Glutamatergic neuron (in vitro differentiated cells): Measurements from ENCODE around the gene CXCR4. TPM values are rescaled to one million over a fixed set of nuclear protein-coding genes. Genes with fewer than 3 reads are reported as not detected.

Experiments
- DNase-seq: peaks from one replicate; pipeline ENCODE4 v3.0.0; 2022
- H3K27ac Mint-ChIP-seq: one replicate; pipeline ENCODE4 v1.8.0; 2020; ENCODE audit warnings: mild to moderate bottlenecking, mixed read lengths, inconsistent platforms; ENCODE audit not compliant: unreplicated experiment
- H3K27me3 Mint-ChIP-seq: one replicate; pipeline ENCODE4 v1.8.0; 2020; ENCODE audit warnings: mild to moderate bottlenecking, moderate library complexity, mixed read lengths, inconsistent platforms; ENCODE audit not compliant: unreplicated experiment
- H3K36me3 Mint-ChIP-seq: one replicate; pipeline ENCODE4 v1.8.0; 2020; ENCODE audit warnings: mild to moderate bottlenecking, mixed read lengths, inconsistent platforms; ENCODE audit not compliant: unreplicated experiment
- H3K4me1 Mint-ChIP-seq: one replicate; pipeline ENCODE4 v1.8.0; 2020; ENCODE audit warnings: mild to moderate bottlenecking, low read depth, mixed read lengths, inconsistent platforms; ENCODE audit not compliant: unreplicated experiment
- H3K4me3 Mint-ChIP-seq: one replicate; pipeline ENCODE4 v1.8.0; 2020; ENCODE audit warnings: mild to moderate bottlenecking, mixed read lengths, inconsistent platforms; ENCODE audit not compliant: unreplicated experiment
- H3K9me3 Mint-ChIP-seq: one replicate; pipeline ENCODE4 v1.8.0; 2020; ENCODE audit warnings: mild to moderate bottlenecking, moderate library complexity, mixed read lengths, inconsistent platforms; ENCODE audit not compliant: unreplicated experiment
- CTCF ChIP-seq: fragments of 200-600 bp; sonication (generic); IDR thresholded peaks from one replicate; pipeline ENCODE4 v1.5.0; 2021; ENCODE audit not compliant: partially characterized antibody, unreplicated experiment
- total RNA-seq: library from RNA; stranded (reverse); fragmentation: NEBNext Ultra II Directional; extraction: Animal tissue kit (Norgen Biotek cat#: 25700); gene quantifications from one replicate; pipeline ENCODE4 v1.2.1, GENCODE V29; 2021; ENCODE audit not compliant: unreplicated experiment

Gene CXCR4
- total RNA-seq, 1 donor from 2014 or later: 215 TPM

- Mint-ChIP-seq H3K27ac (no peak overlapping the region), H3K4me1 (peaks cover 11% of the 10 kb centered on the region), H3K36me3 (peaks cover 15% of the 10 kb centered on the region), H3K4me3 (no peak overlapping the region), H3K9me3 (peaks cover 7% of the 10 kb centered on the region), H3K27me3 (no peaks in the 10 kb centered on the region)
- no peak for TF ChIP-seq CTCF
- DNase-seq: no peak
Measured at GRCh38 chr2:136070913-136071312, 47.0 kb downstream of the CXCR4 start.

GRCh38 chr2:136069773-136070172 is 48.2 kb downstream of the CXCR4 start:
- Mint-ChIP-seq H3K36me3 (peaks cover 15% of the 10 kb centered on the region), H3K27ac (no peak overlapping the region), H3K4me1 (peaks cover 18% of the 10 kb centered on the region), H3K4me3 (no peak overlapping the region), H3K27me3 (peaks cover 2% of the 10 kb centered on the region), H3K9me3 (peaks cover 10% of the 10 kb centered on the region)
- no peak for DNase-seq
- no peak for TF ChIP-seq CTCF

GRCh38 chr2:136068581-136069227 is 49.2 kb downstream of the CXCR4 start:
- peaks cover 10% of the 10 kb centered on the region for H3K9me3 Mint-ChIP-seq
- H3K27ac Mint-ChIP-seq: peak overlapping the region; percentile 23
- no peak for TF ChIP-seq CTCF
- H3K4me3 Mint-ChIP-seq: no peak overlapping the region
- peaks cover 15% of the 10 kb centered on the region for H3K36me3 Mint-ChIP-seq
- peaks cover 2% of the 10 kb centered on the region for H3K27me3 Mint-ChIP-seq
- no peak for DNase-seq
- peaks cover 22% of the 10 kb centered on the region for H3K4me1 Mint-ChIP-seq

- peaks cover 10% of the 10 kb centered on the region for H3K36me3 Mint-ChIP-seq
- H3K4me1 Mint-ChIP-seq: peaks cover 22% of the 10 kb centered on the region
- no peak for TF ChIP-seq CTCF
- peak overlapping the region; percentile 23 for H3K27ac Mint-ChIP-seq
- H3K4me3 Mint-ChIP-seq: no peak overlapping the region
- no peak for DNase-seq
- peaks cover 2% of the 10 kb centered on the region for H3K27me3 Mint-ChIP-seq
- peaks cover 6% of the 10 kb centered on the region for H3K9me3 Mint-ChIP-seq
Measured at GRCh38 chr2:136067897-136068580, 49.9 kb downstream of the CXCR4 start.

GRCh38 chr2:136067459-136067858 is 50.5 kb downstream of the CXCR4 start:
- H3K4me1 Mint-ChIP-seq: peaks cover 22% of the 10 kb centered on the region
- peaks cover 6% of the 10 kb centered on the region for H3K9me3 Mint-ChIP-seq
- no peak overlapping the region for H3K27ac Mint-ChIP-seq
- peaks cover 10% of the 10 kb centered on the region for H3K36me3 Mint-ChIP-seq
- H3K27me3 Mint-ChIP-seq: peaks cover 2% of the 10 kb centered on the region
- TF ChIP-seq CTCF: no peak
- DNase-seq: no peak
- no peak overlapping the region for H3K4me3 Mint-ChIP-seq
